Endothelial cell of umbilical vein (primary cell): ENCODE measurements around the gene WIPI1. TPM values are rescaled to one million over a fixed set of nuclear protein-coding genes. Genes with fewer than 3 reads are reported as not detected.

Experiments used
- BruUV-seq: library from RNA; stranded (reverse); fragments of 400-500 nt; replicated peaks from 2 replicates; lab custom pipeline; 2021; lab: Mats Ljungman, UMichigan
- CTCF ChIA-PET: fragments of 300-600, 350-600 bp; sonication (Branson Sonifier 250); formaldehyde crosslinking; loops from one replicate; lab custom pipeline; 2021; ENCODE audit warnings: antibody characterized with exemption, inconsistent platforms; lab: Charles Lee
- POLR2A ChIA-PET: fragments of 300-600, 350-600 bp; sonication (Branson Sonifier 250); formaldehyde crosslinking; loops from one replicate; lab custom pipeline; 2021; ENCODE audit warnings: antibody characterized with exemption, inconsistent platforms; lab: Charles Lee
- DNase-seq: peaks from one replicate; pipeline ENCODE4 v3.0.0-alpha.2; 2011; ENCODE audit warnings: low read depth, low spot score
- FAIRE-seq: peaks from 2 replicates; lab custom pipeline; 2011; peaks lifted over from hg19 to GRCh38; lab: Jason Lieb, UNC
- H2AFZ ChIP-seq: 2 replicates; pipeline ENCODE4 v1.6.0; 2012; ENCODE audit warnings: low read depth, low read length, control low read depth, inconsistent platforms
- H3K27ac ChIP-seq: 2 replicates; pipeline ENCODE4 v1.5.1; 2011; ENCODE audit warnings: low read depth, mild to moderate bottlenecking, control low read depth, low read length, moderate library complexity; ENCODE audit not compliant: insufficient read depth
- H3K27me3 ChIP-seq, 2 experiments: 2 replicates each; pipeline versions ENCODE4 v1.6.0 to v1.6.1; 2011; ENCODE audit warnings: low read length in 2 of 2, mixed read lengths in 1 of 2; ENCODE audit not compliant: control insufficient read depth in 2 of 2, insufficient read depth in 2 of 2
- H3K36me3 ChIP-seq, 2 experiments: 2 replicates in 1 of 2; 3 replicates in 1 of 2; pipeline ENCODE4 v1.5.1; 2011; ENCODE audit warnings: low read length in 2 of 2, mild to moderate bottlenecking in 1 of 2, moderate library complexity in 1 of 2; ENCODE audit not compliant: control insufficient read depth in 2 of 2, insufficient read depth in 2 of 2; ENCODE audit errors: extremely low read depth in 1 of 2
- H3K4me1 ChIP-seq: 3 replicates; pipeline ENCODE4 v1.5.1; 2011; ENCODE audit warnings: mild to moderate bottlenecking, low read length; ENCODE audit not compliant: control insufficient read depth, insufficient read depth; ENCODE audit errors: extremely low read depth
- H3K4me2 ChIP-seq: 2 replicates; pipeline ENCODE4 v1.6.1; 2011; ENCODE audit warnings: low read length, control low read depth, mixed read lengths; ENCODE audit not compliant: insufficient read depth
- H3K4me3 ChIP-seq, 3 experiments: fragments of 200-600 bp in 1 of 3; sonication (generic), shearing (Covaris generic) in 1 of 3; replicated peaks in 1 of 3; 2 replicates each; pipeline ENCODE4 v1.5.1; 2011 to 2016; ENCODE audit warnings: control low read depth in 3 of 3, low read length in 3 of 3, mild to moderate bottlenecking in 2 of 3, inconsistent platforms in 1 of 3, low read depth in 1 of 3, moderate library complexity in 1 of 3; ENCODE audit not compliant: insufficient read depth in 1 of 3
- H3K79me2 ChIP-seq: 2 replicates; pipeline ENCODE4 v1.6.0; 2012; ENCODE audit warnings: low read length, inconsistent platforms; ENCODE audit not compliant: control insufficient read depth, insufficient read depth
- H3K9ac ChIP-seq: replicated peaks from 2 replicates; pipeline ENCODE3; 2011; ENCODE audit warnings: low read length, control low read depth; ENCODE audit not compliant: insufficient read depth; ENCODE audit errors: extremely low read depth
- H3K9me1 ChIP-seq: replicated peaks from 3 replicates; pipeline ENCODE4 v1.6.0; 2011; ENCODE audit warnings: mild to moderate bottlenecking, low read length; ENCODE audit not compliant: control insufficient read depth, insufficient read depth; ENCODE audit errors: extremely low read depth
- H3K9me3 ChIP-seq: replicated peaks from 2 replicates; pipeline ENCODE4 v1.5.1; 2012; ENCODE audit warnings: low read length, inconsistent platforms; ENCODE audit not compliant: control insufficient read depth, insufficient read depth
- H4K20me1 ChIP-seq: replicated peaks from 2 replicates; pipeline ENCODE3; 2011; ENCODE audit warnings: mild to moderate bottlenecking, low read length; ENCODE audit not compliant: control insufficient read depth, insufficient read depth; ENCODE audit errors: extremely low read depth
- CTCF ChIP-seq, 2 donors: IDR thresholded peaks; 1 replicate in 1 of 2; 2 replicates in 1 of 2; pipeline ENCODE4 v1.5.1; 2011; ENCODE audit warnings: low read length in 2 of 2, mild to moderate bottlenecking in 2 of 2, moderate library complexity in 2 of 2, control low read depth in 1 of 2, inconsistent platforms in 1 of 2, low read depth in 1 of 2; ENCODE audit not compliant: insufficient read depth in 1 of 2; ENCODE audit errors: extremely low read depth in 1 of 2
- EZH2 ChIP-seq: IDR thresholded peaks from 2 replicates; pipeline ENCODE4 v1.6.1; 2012; ENCODE audit warnings: borderline replicate concordance, low read depth, mild to moderate bottlenecking, moderate library complexity, low read length, inconsistent platforms; ENCODE audit not compliant: severe bottlenecking
- FOS ChIP-seq: IDR thresholded peaks from 2 replicates; pipeline ENCODE4 v1.6.1; 2011; ENCODE audit warnings: mild to moderate bottlenecking, low read length, moderate library complexity, borderline replicate concordance; ENCODE audit not compliant: insufficient read depth
- GATA2 ChIP-seq: IDR thresholded peaks from 2 replicates; pipeline ENCODE4 v1.7.0; 2011; ENCODE audit warnings: low read depth, mild to moderate bottlenecking, moderate library complexity, mixed read lengths, low read length; ENCODE audit not compliant: insufficient read length, insufficient read depth
- JUN ChIP-seq: IDR thresholded peaks from 2 replicates; pipeline ENCODE4 v1.6.1; 2011; ENCODE audit warnings: borderline replicate concordance, low read depth; ENCODE audit not compliant: insufficient read length, insufficient read depth
- MAX ChIP-seq: IDR thresholded peaks from 2 replicates; pipeline ENCODE4 v1.6.1; 2011; ENCODE audit not compliant: insufficient read depth, insufficient read length
- MYC ChIP-seq: IDR thresholded peaks from one replicate; pipeline ENCODE4 v1.6.1; 2011; ENCODE audit warnings: mild to moderate bottlenecking, low read depth, low read length
- POLR2A ChIP-seq: IDR thresholded peaks from 2 replicates; pipeline ENCODE4 v1.6.1; 2012; ENCODE audit warnings: low read depth, mild to moderate bottlenecking, control low read depth, low read length
- POLR2AphosphoS5 ChIP-seq: IDR thresholded peaks from 2 replicates; pipeline ENCODE4 v1.6.1; 2012; ENCODE audit warnings: low read depth, mild to moderate bottlenecking, control low read depth, low read length, moderate library complexity; ENCODE audit not compliant: insufficient read depth
- dilution Hi-C: fragments of 300-500 bp; cut with MboI; formaldehyde crosslinking; loops from one replicate; pipeline ENCODE4 v1.15.0; 2019; ENCODE audit warnings: low sequenced_read_pairs; ENCODE audit not compliant: extremely low pct_ligation_motif_present
- intact Hi-C: fragments of 100-400 bp; cut with micrococcal nuclease; formaldehyde crosslinking; loops from one replicate; pipeline ENCODE4 v1.10.0; 2022
- polyA plus RNA-seq, 4 experiments: library from polyadenylated mRNA; depleted of rRNA in 3 of 4; stranded (reverse) in 3 of 4; unstranded in 1 of 4; fragments of >200 nt; gene quantifications; 2 replicates each; pipeline versions ENCODE4 v1.2.1 to v1.2.3, GENCODE V29; 2011 to 2012; ENCODE audit warnings: missing spikeins in 1 of 4
- total RNA-seq: library from RNA; stranded (reverse); gene quantifications from 2 replicates; pipeline ENCODE4 v1.2.3, GENCODE V29; 2021

Gene WIPI1
- total and polyA plus RNA-seq, 2 donors (not counting 3 experiments of a cell fraction or from before 2014, with no cell fraction given): 49.9 to 70.3 TPM

- H3K36me3 ChIP-seq: peaks cover 7 to 19% of the 10 kb centered on the region in 2 experiments
Measured at GRCh38 chr17:68450801-68451200, 6.5 kb downstream of the WIPI1 start.

More at GRCh38 chr17:68450801-68451200, 6.5 kb downstream of the WIPI1 start:
- Histone ChIP-seq H2AFZ (no peak overlapping the region), H3K9me1 (no peaks in the 10 kb centered on the region), H3K9ac (no peak overlapping the region), H3K27ac (no peak overlapping the region), H3K4me3 (no peak overlapping the region), H3K27me3 (no peaks in the 10 kb centered on the region), H3K9me3 (no peaks in the 10 kb centered on the region), H3K4me1 (peaks cover under 1% of the 10 kb centered on the region), H3K4me2 (no peak overlapping the region), H4K20me1 (no peaks in the 10 kb centered on the region), H3K79me2 (no peaks in the 10 kb centered on the region)
- FAIRE-seq (no peak), DNase-seq (no peak)
- TF ChIP-seq GATA2 (no peak), POLR2AphosphoS5 (no peak), EZH2 (no peak), FOS (no peak), MYC (no peak), CTCF (IDR thresholded peaks at IDR 0.05; ENCODE audit: extremely low read depth in 1 of 2, insufficient read depth in 1 of 2, low read depth in 1 of 2, low read length in 2 of 2) (no peak), MAX (no peak), POLR2A (no peak), JUN (no peak)
- dilution Hi-C loops (no loop called here), intact Hi-C loops (no loop called here)
- BruUV-seq: no TSS peak
- CTCF ChIA-PET: no interaction called here
- POLR2A ChIA-PET: no interaction called here
